IPS-18c (cell line): ENCODE measurements around the gene GRK1.
"Not testable (repeated sequence)": the region's sequence is repeated elsewhere in the genome, so short reads cannot be mapped to it uniquely, and the experiment has no call there.

Experiments
- H3K4me3 ChIP-seq: 2 replicates; pipeline ENCODE4 v1.7.0; 2013; ENCODE audit warnings: low read depth, mild to moderate bottlenecking, low read length, moderate library complexity; ENCODE audit not compliant: insufficient read depth
- H3K9me3 ChIP-seq: one replicate; pipeline ENCODE4 v1.6.1; 2013; ENCODE audit warnings: mild to moderate bottlenecking, low read length, moderate library complexity; ENCODE audit not compliant: control insufficient read depth, insufficient read depth

GRK1 gene

GRCh38 chr13:113666951-113667701, at the start of gene GRK1:
Gene GRK1, plus strand, starts transcription at chr13:113667219. Its CDS starts 168 bp downstream, at chr13:113667387.
- no peaks in the 10 kb centered on the region for H3K9me3 ChIP-seq
- no peak within 1 kb of the TSS for H3K4me3 ChIP-seq

- Histone ChIP-seq H3K9me3 (no peaks in the 10 kb centered on the region), H3K4me3 (no peak overlapping the region)
Measured at GRCh38 chr13:113617961-113618360, 49.1 kb upstream of the GRK1 start.

GRCh38 chr13:113618455-113618854, 48.6 kb upstream of the GRK1 start:
- H3K9me3 ChIP-seq = no peaks in the 10 kb centered on the region
- H3K4me3 ChIP-seq = no peak overlapping the region

DNA sequence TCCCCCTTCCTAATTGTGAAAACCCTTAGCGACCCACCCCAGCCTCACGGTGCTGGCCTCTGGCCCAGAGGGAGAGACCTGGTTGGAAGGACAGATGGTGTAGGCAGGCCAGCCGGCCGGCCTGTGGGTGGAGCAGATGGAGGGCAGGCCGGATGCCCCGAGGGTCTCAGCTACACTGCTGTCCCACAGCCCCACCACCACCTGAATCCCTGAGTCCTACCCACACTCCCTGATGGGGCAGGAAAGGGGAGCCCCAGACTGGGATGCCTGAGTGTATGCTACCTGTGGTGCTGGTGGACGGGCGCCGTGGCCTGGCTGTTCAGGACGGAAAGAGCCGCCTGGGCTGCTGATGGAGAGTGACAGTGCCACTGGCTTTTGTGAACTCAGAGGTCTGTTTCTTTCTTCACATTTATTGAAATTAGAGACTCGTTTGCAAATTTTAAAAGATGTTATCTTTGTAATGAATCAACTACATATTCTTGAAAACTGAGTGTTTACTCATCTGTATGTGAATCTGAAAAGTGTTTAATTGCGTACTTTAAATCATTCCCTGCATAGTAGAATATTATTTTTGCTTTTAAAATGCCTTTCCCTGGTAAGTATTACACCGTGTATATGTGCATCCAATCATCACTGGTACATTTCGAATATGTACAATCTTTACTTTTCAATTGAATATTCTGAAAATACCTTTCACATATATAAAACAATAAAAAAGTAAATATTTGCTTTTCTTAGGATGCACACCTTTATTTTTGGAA, 46.8 kb upstream of the GRK1 start:
- Histone ChIP-seq H3K9me3 (peaks cover 4% of the 10 kb centered on the region), H3K4me3 (no peak overlapping the region)

- Histone ChIP-seq H3K4me3 (no peak overlapping the region), H3K9me3 (peaks cover 4% of the 10 kb centered on the region)
Measured at GRCh38 chr13:113621046-113621445, 46.0 kb upstream of the GRK1 start.

DNA sequence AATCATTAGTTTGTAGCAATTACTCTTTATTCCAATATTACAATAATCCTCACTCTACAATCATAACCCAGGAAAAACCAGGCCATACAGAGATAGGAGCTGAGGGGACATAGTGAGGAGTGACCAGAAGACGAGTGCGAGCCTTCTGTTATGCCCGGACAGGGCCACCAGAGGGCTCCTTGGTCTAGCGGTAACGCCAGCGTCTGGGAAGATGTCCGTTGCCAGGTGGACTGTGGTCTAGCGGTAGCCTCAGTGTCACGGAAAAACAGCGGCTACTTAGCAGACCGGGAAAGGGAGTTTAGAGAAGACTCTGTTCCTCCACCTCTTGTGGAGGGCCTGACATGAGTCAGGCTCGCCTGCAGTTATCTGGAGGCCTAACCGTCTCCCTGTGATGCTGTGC, 45.5 kb upstream of the GRK1 start:
- not testable (repeated sequence) for H3K9me3 ChIP-seq, H3K4me3 ChIP-seq

DNA sequence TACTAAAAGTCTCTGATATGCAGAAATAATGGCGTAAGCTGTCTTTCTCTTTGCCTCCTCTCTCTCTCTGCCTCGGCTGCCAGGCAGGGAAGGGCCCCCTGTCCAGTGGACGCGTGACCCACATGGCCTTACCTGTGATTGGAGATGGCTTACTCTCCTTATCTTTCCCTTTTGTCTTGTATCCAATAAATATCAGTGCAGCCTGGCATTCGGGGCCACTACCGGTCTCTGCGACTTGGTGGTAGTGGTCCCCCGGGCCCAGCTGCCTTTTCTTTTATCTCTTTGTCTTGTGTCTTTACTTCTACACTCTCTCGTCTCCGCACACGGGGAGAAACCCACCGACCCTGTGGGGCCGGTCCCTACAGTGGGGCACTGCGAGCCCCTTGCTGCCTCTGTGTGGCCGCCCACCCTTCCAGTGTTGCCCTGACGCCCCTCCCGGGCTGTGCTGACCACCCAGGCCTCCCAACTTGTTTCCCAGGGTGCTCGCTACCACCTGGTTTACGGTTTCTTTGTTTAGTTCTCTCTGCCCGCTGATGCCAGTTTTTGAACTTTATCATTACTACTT, 45.0 kb upstream of the GRK1 start:
- not testable (repeated sequence) for H3K9me3 ChIP-seq, H3K4me3 ChIP-seq

DNA sequence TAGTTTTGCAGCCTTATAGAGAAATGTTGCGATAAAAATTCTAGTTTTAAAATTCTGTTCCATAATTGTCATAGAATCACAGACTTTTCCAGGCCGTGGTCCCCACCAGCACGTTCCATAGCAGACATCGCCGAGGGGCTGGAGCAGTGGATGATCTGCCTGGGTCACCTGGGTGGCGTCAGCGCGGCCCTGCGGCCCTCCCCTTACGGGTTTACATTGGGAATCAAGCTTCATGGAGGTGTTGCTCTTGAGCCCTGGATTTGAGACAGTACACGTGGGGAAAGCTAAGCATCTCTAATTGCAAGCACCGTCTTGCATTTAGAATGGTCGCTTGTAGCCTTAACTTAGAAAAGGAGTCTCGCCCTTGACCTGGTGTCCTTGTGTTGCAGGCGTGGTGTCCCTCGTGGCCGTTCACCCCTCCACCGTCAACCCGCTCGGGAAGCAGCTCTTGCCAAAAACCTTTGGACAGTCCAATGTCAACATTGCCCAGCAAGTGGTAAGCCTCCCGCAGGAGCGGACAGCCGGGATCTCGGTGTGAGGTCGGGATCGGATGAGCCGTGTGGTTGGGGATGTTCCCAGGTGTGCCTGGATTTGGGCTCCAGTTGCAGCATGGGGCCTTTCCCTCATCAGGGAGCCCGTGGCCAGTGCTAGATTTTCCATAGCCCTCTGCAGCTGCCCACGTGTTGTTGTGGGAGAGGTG, 44.1 kb upstream of the GRK1 start:
- no peak overlapping the region for H3K4me3 ChIP-seq
- H3K9me3 ChIP-seq = peaks cover 4% of the 10 kb centered on the region

DNA sequence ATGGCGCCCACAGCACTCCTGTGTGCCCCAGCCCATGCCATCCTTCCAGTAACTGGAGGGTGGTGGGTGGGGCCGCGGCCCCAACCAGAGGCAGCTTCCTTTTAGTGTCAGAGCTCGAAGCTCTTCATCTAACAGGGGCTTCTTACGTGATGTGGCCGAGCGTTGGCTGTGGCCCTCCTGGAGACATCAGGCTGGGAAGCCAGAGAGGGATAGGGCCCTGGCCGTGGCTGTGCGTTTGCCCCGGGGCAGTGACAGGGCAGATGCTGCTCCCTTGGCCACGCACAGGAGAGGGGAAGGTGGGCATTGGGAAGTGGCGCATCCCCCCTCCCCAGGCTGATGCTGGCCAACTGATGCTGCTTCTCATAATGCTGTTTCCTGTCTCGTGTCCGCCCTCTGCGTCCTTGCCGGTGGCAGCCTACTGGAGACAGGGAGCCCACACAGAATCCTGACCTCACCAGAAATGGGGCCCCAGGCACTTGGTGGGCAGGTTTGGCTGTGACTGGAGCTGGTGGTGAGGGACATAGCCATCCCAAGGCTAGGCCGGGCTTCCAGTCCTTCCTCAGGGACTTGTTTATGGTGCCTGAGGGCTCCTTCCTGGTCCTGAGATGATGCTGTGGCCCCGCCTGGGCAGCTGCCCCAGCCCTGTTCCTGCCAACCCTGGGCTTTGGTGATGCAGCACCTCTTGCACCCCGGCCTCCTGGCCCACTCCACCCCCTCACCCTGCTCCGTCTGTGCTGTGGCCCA, 43.4 kb upstream of the GRK1 start:
- Histone ChIP-seq H3K9me3 (peaks cover 4% of the 10 kb centered on the region), H3K4me3 (no peak overlapping the region)

- Histone ChIP-seq H3K9me3 (peaks cover 4% of the 10 kb centered on the region), H3K4me3 (no peak overlapping the region)
Measured at GRCh38 chr13:113624235-113624587, 42.8 kb upstream of the GRK1 start.

GRCh38 chr13:113624640-113625304, 42.2 kb upstream of the GRK1 start:
- not testable (repeated sequence) for H3K4me3 ChIP-seq, H3K9me3 ChIP-seq

DNA sequence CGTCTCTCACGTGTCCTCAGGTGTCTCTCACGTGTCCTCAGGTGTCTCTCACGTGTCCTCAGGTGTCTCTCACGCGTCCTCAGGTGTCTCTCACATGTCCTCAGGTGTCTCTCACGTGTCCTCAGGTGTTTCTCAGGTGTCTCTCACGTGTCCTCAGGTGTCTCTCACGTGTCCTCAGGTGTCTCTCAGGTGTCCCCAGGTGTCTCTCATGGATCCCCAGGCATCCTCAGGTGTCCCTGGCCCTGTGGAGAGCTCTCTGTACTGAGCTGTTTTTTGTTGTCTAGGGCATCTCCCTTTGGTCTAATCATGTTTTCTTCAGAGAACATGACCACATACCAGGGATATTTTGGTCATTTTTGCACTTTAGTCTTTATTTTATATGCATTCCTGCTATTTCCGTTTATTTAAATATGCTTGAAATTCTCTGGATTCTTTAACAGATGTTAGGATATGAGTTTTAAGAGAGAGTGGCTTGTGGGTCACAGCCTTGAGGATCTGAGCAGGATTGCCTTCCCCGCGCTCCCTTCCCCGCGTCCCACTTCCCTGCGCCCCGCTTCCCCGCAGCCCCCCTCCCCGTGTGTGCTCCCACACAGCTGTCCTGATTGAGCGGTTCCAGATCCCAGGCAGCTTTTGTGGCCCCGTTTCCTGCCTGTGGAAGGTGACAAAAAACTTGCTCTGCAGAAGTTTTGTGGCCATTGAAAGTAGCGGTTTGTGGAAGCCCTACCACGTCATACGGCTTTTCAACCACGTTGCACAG, 40.9 kb upstream of the GRK1 start:
- H3K4me3 ChIP-seq = no peak overlapping the region
- H3K9me3 ChIP-seq = peaks cover 4% of the 10 kb centered on the region

DNA sequence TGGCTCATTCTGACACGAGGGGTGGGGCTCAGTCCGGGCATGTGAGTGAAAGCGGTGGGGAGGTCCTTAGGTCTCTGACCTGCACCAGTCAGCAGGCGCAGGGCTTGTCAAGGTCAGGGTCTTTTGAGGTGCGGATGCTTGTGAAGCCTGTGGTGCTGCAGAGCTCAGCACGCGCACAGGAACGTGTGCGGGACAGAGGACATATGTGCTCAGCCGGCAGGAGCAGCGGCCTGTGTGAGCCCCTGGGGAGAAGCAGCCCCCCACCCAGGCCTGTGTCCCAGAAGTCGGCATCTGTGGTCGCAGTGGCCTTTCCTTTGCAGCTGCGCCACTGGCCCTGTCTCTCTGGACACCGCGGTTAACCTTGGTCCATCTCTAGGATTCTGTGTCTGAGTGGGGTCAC, 39.9 kb upstream of the GRK1 start:
- H3K4me3 ChIP-seq = no peak overlapping the region
- H3K9me3 ChIP-seq = peaks cover 4% of the 10 kb centered on the region

- no peak overlapping the region for H3K4me3 ChIP-seq
Measured at GRCh38 chr13:113628291-113629270, 38.4 kb upstream of the GRK1 start.

GRCh38 chr13:113629866-113630265, 37.2 kb upstream of the GRK1 start:
- H3K9me3 ChIP-seq = no peaks in the 10 kb centered on the region
- H3K4me3 ChIP-seq = no peak overlapping the region

More at GRCh38 chr13:113628291-113629270, 38.4 kb upstream of the GRK1 start:
- H3K9me3 ChIP-seq = peaks cover 4% of the 10 kb centered on the region
